SK-N-SH (cell line): ENCODE measurements around the gene NGB.

Source experiments
- CTCF ChIP-seq: fragments of 200-600 bp; sonication (generic); IDR thresholded peaks from 2 replicates; pipeline ENCODE4 v1.6.1; 2017; ENCODE audit warnings: antibody characterized with exemption, mild to moderate bottlenecking, moderate library complexity
- EP300 ChIP-seq, 2 experiments: IDR thresholded peaks; 2 replicates each; pipeline versions ENCODE4 v1.4.0 to v1.6.1; 2012; ENCODE audit warnings: borderline replicate concordance in 1 of 2, low read depth in 1 of 2, low read length in 1 of 2
- MEF2A ChIP-seq: IDR thresholded peaks from 2 replicates; pipeline ENCODE4 v1.4.0; 2012; ENCODE audit warnings: low read depth, borderline replicate concordance
- RFX5 ChIP-seq: IDR thresholded peaks from 2 replicates; pipeline ENCODE4 v1.6.1; 2012; ENCODE audit warnings: mild to moderate bottlenecking, improper control_type of control experiment, low read length
- SIN3A ChIP-seq: IDR thresholded peaks from 2 replicates; pipeline ENCODE4 v1.6.1; 2012; ENCODE audit warnings: low read depth, mild to moderate bottlenecking, low read length, moderate library complexity, borderline replicate concordance

- TF ChIP-seq MEF2A (no peak), SIN3A (no peak), CTCF (no peak), EP300 (IDR thresholded peaks at IDR 0.05; ENCODE audit: borderline replicate concordance in 1 of 2, low read depth in 1 of 2, low read length in 1 of 2) (no peak), RFX5 (no peak)
These were observed 20.1 kb downstream of the NGB start for GRCh38 chr14:77250927-77251326.
